ENCODE measurements around the gene PSMB7. TPM values are rescaled to one million over a fixed set of nuclear protein-coding genes. Genes with fewer than 3 reads are reported as not detected.
A peak's percentile ranks its signal among the peaks of the same experiment; 100 is the strongest.

Gene PSMB7
- total RNA-seq, 1 donor from 2014 or later = 142 TPM

GRCh38 chr9:124368692-124369091, 46.5 kb downstream of the PSMB7 start:
- Mint-ChIP-seq H3K4me1 (peaks cover 20% of the 10 kb centered on the region), H3K36me3 (peaks cover 12% of the 10 kb centered on the region), H3K4me3 (no peak overlapping the region), H3K27me3 (ENCODE audit: low read depth) (no peaks in the 10 kb centered on the region), H3K27ac (peak overlapping the region; percentile 27), H3K9me3 (peaks cover 7% of the 10 kb centered on the region)
- no peak for DNase-seq (ENCODE audit: low spot score in 2 of 2, unreplicated experiment in 2 of 2)
- TF ChIP-seq CTCF (IDR thresholded peaks at IDR 0.05; ENCODE audit: unreplicated experiment) = no peak

DNA sequence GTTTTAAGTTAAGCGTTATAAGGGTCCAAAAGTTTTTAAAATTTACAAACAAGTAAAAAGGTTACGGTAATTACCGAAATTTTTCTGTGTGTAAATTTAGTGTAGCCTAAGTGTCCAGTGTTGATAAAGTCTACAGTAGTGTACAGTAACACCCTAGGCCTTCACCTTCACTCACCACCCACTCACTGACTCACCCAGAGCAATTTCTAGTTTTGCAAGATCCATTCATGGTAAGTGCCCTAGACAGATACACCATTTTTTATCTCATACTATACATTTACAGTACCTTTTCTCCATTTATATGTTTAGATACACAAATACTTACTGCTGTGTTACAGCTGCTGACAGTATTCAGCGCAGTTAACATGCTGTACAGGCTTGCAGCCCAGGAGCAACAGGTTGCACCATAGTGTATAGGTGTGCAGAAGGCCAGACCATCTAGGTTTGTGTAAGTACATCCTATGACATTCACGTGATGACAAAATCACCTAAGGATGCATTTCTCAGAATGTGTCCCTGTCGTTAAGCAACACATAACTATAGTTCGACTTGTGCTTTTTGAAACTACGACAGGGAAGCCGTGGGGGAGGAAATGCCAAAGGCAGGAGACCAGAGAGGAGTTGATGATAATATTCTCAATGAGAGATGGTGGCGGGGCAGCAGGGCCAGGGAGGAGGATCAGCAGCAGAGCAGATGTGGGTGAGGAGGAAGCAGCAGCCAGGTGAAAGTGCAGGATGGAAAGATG, 48.6 kb downstream of the PSMB7 start:
- Mint-ChIP-seq H3K9me3 (no peaks in the 10 kb centered on the region), H3K27ac (no peak overlapping the region), H3K36me3 (peaks cover 6% of the 10 kb centered on the region), H3K4me3 (no peak overlapping the region), H3K27me3 (ENCODE audit: low read depth) (no peaks in the 10 kb centered on the region), H3K4me1 (peaks cover 20% of the 10 kb centered on the region)
- DNase-seq (ENCODE audit: low spot score in 2 of 2, unreplicated experiment in 2 of 2) = no peak
- no peak for TF ChIP-seq CTCF (IDR thresholded peaks at IDR 0.05; ENCODE audit: unreplicated experiment)

GRCh38 chr9:124365036-124365435, 50.2 kb downstream of the PSMB7 start:
- no peak overlapping the region for H3K27ac Mint-ChIP-seq
- TF ChIP-seq CTCF (IDR thresholded peaks at IDR 0.05; ENCODE audit: unreplicated experiment) = no peak
- H3K4me3 Mint-ChIP-seq = no peak overlapping the region
- peaks cover 20% of the 10 kb centered on the region for H3K4me1 Mint-ChIP-seq
- peaks cover 6% of the 10 kb centered on the region for H3K36me3 Mint-ChIP-seq
- no peak for DNase-seq (ENCODE audit: low spot score in 2 of 2, unreplicated experiment in 2 of 2)
- no peaks in the 10 kb centered on the region for H3K9me3 Mint-ChIP-seq
- no peaks in the 10 kb centered on the region for H3K27me3 Mint-ChIP-seq (ENCODE audit: low read depth)

DNA sequence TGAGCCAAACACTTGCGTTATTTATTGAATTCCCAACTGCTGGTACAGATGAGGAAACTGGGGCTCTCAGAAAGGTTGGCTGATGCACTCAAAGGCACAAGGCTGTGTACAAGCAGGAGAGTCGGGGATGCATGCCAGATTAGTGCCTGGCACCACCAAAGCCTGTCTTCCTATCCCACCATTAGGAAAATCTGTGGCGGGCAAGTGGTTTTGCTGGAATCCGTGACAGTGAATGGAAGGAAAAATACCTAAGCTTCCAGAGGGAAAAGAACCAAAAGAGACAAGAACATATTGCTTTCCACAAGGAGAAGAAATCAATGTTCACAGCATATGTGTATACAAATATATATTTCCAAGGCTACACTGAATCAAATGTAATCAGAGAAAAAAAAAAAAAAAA, 51.1 kb downstream of the PSMB7 start:
- H3K4me1 Mint-ChIP-seq = peaks cover 13% of the 10 kb centered on the region
- H3K27ac Mint-ChIP-seq = no peak overlapping the region
- no peak for TF ChIP-seq CTCF (IDR thresholded peaks at IDR 0.05; ENCODE audit: unreplicated experiment)

GRCh38 chr9:124363326-124364096, 51.7 kb downstream of the PSMB7 start:
- no peak overlapping the region for H3K27ac Mint-ChIP-seq
- TF ChIP-seq CTCF (IDR thresholded peaks at IDR 0.05; ENCODE audit: unreplicated experiment) = no peak
- peaks cover 6% of the 10 kb centered on the region for H3K36me3 Mint-ChIP-seq
- no peaks in the 10 kb centered on the region for H3K9me3 Mint-ChIP-seq
- H3K4me1 Mint-ChIP-seq = peaks cover 7% of the 10 kb centered on the region
- DNase-seq (ENCODE audit: low spot score in 2 of 2, unreplicated experiment in 2 of 2) = no peak
- no peak overlapping the region for H3K4me3 Mint-ChIP-seq
- H3K27me3 Mint-ChIP-seq (ENCODE audit: low read depth) = no peaks in the 10 kb centered on the region

More for the DNA sequence above, 51.1 kb downstream of the PSMB7 start:
- no peak overlapping the region for H3K4me3 Mint-ChIP-seq
- DNase-seq (ENCODE audit: low spot score in 2 of 2, unreplicated experiment in 2 of 2) = no peak
- H3K9me3 Mint-ChIP-seq = no peaks in the 10 kb centered on the region
- peaks cover 6% of the 10 kb centered on the region for H3K36me3 Mint-ChIP-seq
- H3K27me3 Mint-ChIP-seq (ENCODE audit: low read depth) = no peaks in the 10 kb centered on the region
